Skeletal muscle cell (primary cell): ENCODE measurements around the gene NDC80.

Experiments used
- DNase-seq: peaks from one replicate; pipeline ENCODE4 v3.0.0-alpha.2; 2010; ENCODE audit warnings: low read depth
- H3K4me3 ChIP-seq: 2 replicates; pipeline ENCODE4 v1.5.1; 2011; ENCODE audit warnings: low read depth, mild to moderate bottlenecking, control low read depth, low read length, moderate library complexity

NDC80 gene

GRCh38 chr18:2554696-2555095, 16.7 kb upstream of the NDC80 start:
- no peak for DNase-seq
- H3K4me3 ChIP-seq, result no peak overlapping the region

GRCh38 chr18:2555895-2556294, 15.5 kb upstream of the NDC80 start:
- DNase-seq, result no peak
- H3K4me3 ChIP-seq, result no peak overlapping the region

- DNase-seq, result no peak
- no peak overlapping the region for H3K4me3 ChIP-seq
These were observed 13.8 kb upstream of the NDC80 start for GRCh38 chr18:2557536-2557935.

- DNase-seq, result no peak
- no peak overlapping the region for H3K4me3 ChIP-seq
These were observed 12.1 kb upstream of the NDC80 start for GRCh38 chr18:2559249-2559648.

- DNase-seq, result no peak
- H3K4me3 ChIP-seq, result no peak overlapping the region
These were observed 7.0 kb upstream of the NDC80 start for GRCh38 chr18:2564373-2564772.

GRCh38 chr18:2568129-2568528, 3.2 kb upstream of the NDC80 start:
- no peak for DNase-seq
- H3K4me3 ChIP-seq, result no peak overlapping the region

- H3K4me3 ChIP-seq, result no peak overlapping the region
- no peak for DNase-seq
These were observed 2.8 kb upstream of the NDC80 start for GRCh38 chr18:2568605-2569004.

- H3K4me3 ChIP-seq, result peak overlapping the region; percentile 74
- DNase-seq, result no peak
These were observed 1.8 kb upstream of the NDC80 start for GRCh38 chr18:2569338-2570207.

GRCh38 chr18:2570772-2571199, 571 bp upstream of the NDC80 start:
- H3K4me3 ChIP-seq, result peak overlapping the region; percentile 74
- DNase-seq, result peak; percentile 29

- H3K4me3 ChIP-seq, result peak overlapping the region; percentile 74
- DNase-seq, result no peak
These were observed 813 bp downstream of the NDC80 start for GRCh38 chr18:2572171-2572569.

GRCh38 chr18:2572892-2573291, 1.5 kb downstream of the NDC80 start:
- H3K4me3 ChIP-seq, result peak overlapping the region; percentile 74
- DNase-seq, result no peak

- no peak for DNase-seq
- H3K4me3 ChIP-seq, result peak overlapping the region; percentile 74
These were observed 2.1 kb downstream of the NDC80 start for GRCh38 chr18:2573408-2573807.

- no peak for DNase-seq
- H3K4me3 ChIP-seq, result no peak overlapping the region
These were observed 16.4 kb downstream of the NDC80 start for GRCh38 chr18:2587788-2588187.

- DNase-seq, result no peak
- no peak overlapping the region for H3K4me3 ChIP-seq
These were observed 17.4 kb downstream of the NDC80 start for GRCh38 chr18:2588666-2589344.

GRCh38 chr18:2589345-2590068, 18.1 kb downstream of the NDC80 start:
- DNase-seq, result no peak
- H3K4me3 ChIP-seq, result no peak overlapping the region

GRCh38 chr18:2590303-2590702, 18.9 kb downstream of the NDC80 start:
- no peak overlapping the region for H3K4me3 ChIP-seq

GRCh38 chr18:2597639-2598038, 26.3 kb downstream of the NDC80 start:
- H3K4me3 ChIP-seq, result no peak overlapping the region
- no peak for DNase-seq

More at GRCh38 chr18:2590303-2590702, 18.9 kb downstream of the NDC80 start:
- no peak for DNase-seq

GRCh38 chr18:2602844-2603243, 31.5 kb downstream of the NDC80 start:
- no peak for DNase-seq
- no peak overlapping the region for H3K4me3 ChIP-seq

GRCh38 chr18:2606335-2606734, 35.0 kb downstream of the NDC80 start:
- no peak overlapping the region for H3K4me3 ChIP-seq
- no peak for DNase-seq

- no peak for DNase-seq
- H3K4me3 ChIP-seq, result no peak overlapping the region
These were observed 38.2 kb downstream of the NDC80 start for GRCh38 chr18:2609604-2610003.
